GM23338 (cell line): Measurements from ENCODE around the gene NAE1. TPM values are rescaled to one million over a fixed set of nuclear protein-coding genes. Genes with fewer than 3 reads are reported as not detected.
A peak's percentile ranks its signal among the peaks of the same experiment; 100 is the strongest.

Experiments
- ATAC-seq: fragments of 200-7000 bp; cut with Tn5 transposase; 3 replicates; pipeline ENCODE4 v1.9.1; 2020
- DNase-seq: peaks from one replicate; pipeline ENCODE4 v3.0.0-alpha.2; 2015; ENCODE audit warnings: low spot score
- H2AFZ ChIP-seq: fragments of 200-600 bp; sonication (generic); 2 replicates; pipeline ENCODE4 v1.8.0; 2016; ENCODE audit warnings: antibody characterized with exemption, mild to moderate bottlenecking, moderate library complexity
- H3F3A ChIP-seq: fragments of 200-600 bp; sonication (generic); replicated peaks from 2 replicates; pipeline ENCODE4 v1.8.0; 2017; ENCODE audit warnings: antibody characterized with exemption, mixed run types, low read depth
- H3K27ac ChIP-seq: fragments of 200-600 bp; sonication (generic); 2 replicates; pipeline ENCODE4 v1.6.1; 2016; ENCODE audit warnings: low read depth
- H3K27me3 ChIP-seq: fragments of 200-600 bp; sonication (generic); 2 replicates; pipeline ENCODE4 v1.8.0; 2016; ENCODE audit warnings: mild to moderate bottlenecking, mixed run types, moderate library complexity; ENCODE audit not compliant: insufficient read depth
- H3K36me3 ChIP-seq: fragments of 200-600 bp; sonication (generic); 2 replicates; pipeline ENCODE4 v1.8.0; 2016; ENCODE audit warnings: mild to moderate bottlenecking; ENCODE audit not compliant: insufficient read depth
- H3K4me1 ChIP-seq: fragments of 200-600 bp; sonication (generic); 2 replicates; pipeline ENCODE4 v1.8.0; 2016; ENCODE audit warnings: mild to moderate bottlenecking, moderate library complexity; ENCODE audit not compliant: insufficient read depth
- H3K4me2 ChIP-seq: fragments of 200-600 bp; sonication (generic); 2 replicates; pipeline ENCODE4 v1.7.1; 2017; ENCODE audit warnings: mixed run types
- H3K4me3 ChIP-seq: fragments of 200-600 bp; sonication (generic); 2 replicates; pipeline ENCODE4 v1.6.1; 2016; ENCODE audit warnings: mixed run types
- H3K79me2 ChIP-seq: fragments of 200-600 bp; sonication (generic); replicated peaks from 2 replicates; pipeline ENCODE4 v1.8.0; 2017; ENCODE audit warnings: mild to moderate bottlenecking; ENCODE audit not compliant: insufficient read depth
- H3K9me2 ChIP-seq: fragments of 200-600 bp; sonication (generic); 2 replicates; pipeline ENCODE4 v1.8.0; 2017; ENCODE audit not compliant: insufficient read depth
- H4K20me1 ChIP-seq: fragments of 200-600 bp; sonication (generic); replicated peaks from 2 replicates; pipeline ENCODE4 v1.8.0; 2017; ENCODE audit warnings: mild to moderate bottlenecking; ENCODE audit not compliant: insufficient read depth
- H3K27ac Mint-ChIP-seq: 2 replicates; pipeline ENCODE4 v1.8.0; 2020; ENCODE audit warnings: inconsistent platforms, mild to moderate bottlenecking, moderate library complexity, mixed read lengths
- H3K27me3 Mint-ChIP-seq: 3 replicates; pipeline ENCODE4 v1.8.0; 2022; ENCODE audit warnings: low read depth, mild to moderate bottlenecking, moderate library complexity, mixed read lengths, inconsistent platforms; ENCODE audit not compliant: insufficient read depth, poor library complexity
- H3K36me3 Mint-ChIP-seq: 3 replicates; pipeline ENCODE4 v1.8.0; 2021; ENCODE audit warnings: low read depth, mild to moderate bottlenecking, inconsistent platforms, moderate library complexity, mixed read lengths
- H3K4me1 Mint-ChIP-seq: 3 replicates; pipeline ENCODE4 v1.8.0; 2020; ENCODE audit warnings: mild to moderate bottlenecking, inconsistent platforms, mixed read lengths
- H3K4me3 Mint-ChIP-seq: 3 replicates; pipeline ENCODE4 v1.8.0; 2021; ENCODE audit warnings: moderate library complexity, mild to moderate bottlenecking, inconsistent platforms, mixed read lengths
- H3K9me3 Mint-ChIP-seq: 3 replicates; pipeline ENCODE4 v1.8.0; 2020; ENCODE audit warnings: moderate library complexity, mild to moderate bottlenecking, inconsistent platforms, mixed read lengths
- CREB1 ChIP-seq: fragments of 250-450 bp; sonication (Bioruptor Pico); IDR thresholded peaks from 2 replicates; pipeline ENCODE4 v1.5.0; 2020; ENCODE audit warnings: low read depth, mild to moderate bottlenecking, moderate library complexity
- CTCF ChIP-seq, 2 experiments: fragments of 200-600 bp in 1 of 2; sonication (generic) in 1 of 2; conservative IDR thresholded peaks; 2 replicates each; pipeline versions ENCODE4 v1.5.1 to v1.6.1; 2016 to 2017; ENCODE audit warnings: antibody characterized with exemption in 2 of 2, low read depth in 2 of 2, mild to moderate bottlenecking in 2 of 2, moderate library complexity in 1 of 2
- EZH2 ChIP-seq: fragments of 200-600 bp; sonication (generic); IDR thresholded peaks from one replicate; pipeline ENCODE4 v1.8.0; 2017; ENCODE audit warnings: antibody characterized with exemption, mild to moderate bottlenecking, low read depth; ENCODE audit not compliant: unreplicated experiment
- EZH2phosphoT487 ChIP-seq: fragments of 200-600 bp; sonication (generic); IDR thresholded peaks from one replicate; pipeline ENCODE4 v1.8.1; 2018; ENCODE audit warnings: antibody characterized with exemption; ENCODE audit not compliant: unreplicated experiment
- JUNB ChIP-seq: IDR thresholded peaks from one replicate; pipeline ENCODE4 v1.6.1; 2016; ENCODE audit warnings: antibody characterized with exemption; ENCODE audit not compliant: unreplicated experiment
- NANOG ChIP-seq: IDR thresholded peaks from 2 replicates; pipeline ENCODE4 v1.6.1; 2016; ENCODE audit warnings: antibody characterized with exemption, borderline replicate concordance
- POLR2AphosphoS5 ChIP-seq: IDR thresholded peaks from 2 replicates; pipeline ENCODE4 v1.6.1; 2016; ENCODE audit warnings: antibody characterized with exemption, low read depth
- STAT1 ChIP-seq: IDR thresholded peaks from one replicate; pipeline ENCODE4 v1.6.1; 2016; ENCODE audit warnings: antibody characterized with exemption; ENCODE audit not compliant: unreplicated experiment
- ZNF114 ChIP-seq: fragments of 250-450 bp; sonication (Bioruptor Pico); IDR thresholded peaks from 2 replicates; pipeline ENCODE4 v1.5.0; 2020; ENCODE audit warnings: mild to moderate bottlenecking, moderate library complexity
- ZNF331 ChIP-seq: fragments of 250-450 bp; sonication (Bioruptor Pico); IDR thresholded peaks from 2 replicates; pipeline ENCODE4 v1.5.0; 2020; ENCODE audit warnings: low read depth, mild to moderate bottlenecking, moderate library complexity
- polyA plus RNA-seq: library from polyadenylated mRNA; unstranded; fragments of >200 nt; fragmentation: Nextera tagmentation; extraction: Ambion mirVana; gene quantifications from 2 replicates; pipeline ENCODE4 v1.2.1, GENCODE V29; 2016
- total RNA-seq: library from RNA; depleted of rRNA; stranded (reverse); fragments of >200 nt; shearing (Covaris generic); gene quantifications from 2 replicates; pipeline ENCODE4 v1.2.3, GENCODE V29; 2014

Gene NAE1
- total and polyA plus RNA-seq, 2 experiments from 2014 or later = 139 to 209 TPM

- Histone ChIP-seq H3K36me3 (peaks cover 44% of the 10 kb centered on the region), H3K27me3 (no peaks in the 10 kb centered on the region), H3K9me2 (no peaks in the 10 kb centered on the region), H4K20me1 (peaks cover 6% of the 10 kb centered on the region; the same call in 1 of the 2 replicates), H3K4me3 (no peak overlapping the region), H2AFZ (no peak overlapping the region), H3K27ac (no peak overlapping the region), H3K4me1 (no peaks in the 10 kb centered on the region), H3K4me2 (no peak overlapping the region), H3F3A (0 out of 2 replicates have a peak, but pooled peaks cover 10% of the 10 kb centered on the region), H3K79me2 (no peaks in the 10 kb centered on the region)
- Mint-ChIP-seq H3K27me3 (peaks cover 5% of the 10 kb centered on the region), H3K27ac (no peak overlapping the region), H3K4me1 (no peaks in the 10 kb centered on the region), H3K4me3 (no peak overlapping the region), H3K9me3 (no peaks in the 10 kb centered on the region), H3K36me3 (peaks cover 41% of the 10 kb centered on the region)
- no peak for ATAC-seq
- no peak for DNase-seq
- TF ChIP-seq NANOG (no peak), CREB1 (no peak), CTCF (conservative IDR thresholded peaks at IDR 0.05; ENCODE audit: low read depth in 2 of 2) (no peak), JUNB (no peak), EZH2 (no peak), ZNF114 (CRISPR knock-in tag) (no peak), ZNF331 (CRISPR knock-in tag) (no peak), STAT1 (no peak), POLR2AphosphoS5 (no peak), EZH2phosphoT487 (no peak)
These were observed 28.6 kb downstream of the NAE1 start for GRCh38 chr16:66802159-66802558.

- no peak within 1 kb of the TSS for H3K4me2 ChIP-seq
- no peak within 1 kb of the TSS for H3K4me3 Mint-ChIP-seq
- no peaks in the 10 kb centered on the region for H3K4me1 ChIP-seq
- TF ChIP-seq POLR2AphosphoS5 = peak; percentile 26
- no peak for TF ChIP-seq EZH2phosphoT487
- no peak within 1 kb of the TSS for H3K27ac ChIP-seq
- no peaks in the 10 kb centered on the region for H3K27me3 ChIP-seq
- H3K4me3 ChIP-seq = no peak within 1 kb of the TSS
- H3K36me3 Mint-ChIP-seq = peaks cover 34% of the 10 kb centered on the region
- peaks cover 41% of the 10 kb centered on the region for H3K36me3 ChIP-seq
- H4K20me1 ChIP-seq = peaks cover 6% of the 10 kb centered on the region; the same call in 1 of the 2 replicates
- H3K4me1 Mint-ChIP-seq = no peaks in the 10 kb centered on the region
- no peaks in the 10 kb centered on the region for H3K9me3 Mint-ChIP-seq
- ATAC-seq = peak; percentile 83
- H3K27ac Mint-ChIP-seq = no peak within 1 kb of the TSS
- DNase-seq = peak; percentile 68
- H2AFZ ChIP-seq = no peak within 1 kb of the TSS
- H3F3A ChIP-seq = 0 out of 2 replicates have a peak, but pooled peaks cover 6% of the 10 kb centered on the region
- H3K79me2 ChIP-seq = no peaks in the 10 kb centered on the region
- H3K9me2 ChIP-seq = no peaks in the 10 kb centered on the region
- peaks cover 5% of the 10 kb centered on the region for H3K27me3 Mint-ChIP-seq
These were observed 29.3 kb downstream of the NAE1 start, which contains the start of gene TERB1 for GRCh38 chr16:66801320-66802105. TERB1 (minus strand) TSS chr16:66801584; CDS start chr16:66796798, 4,786 bp downstream.
